Motor neuron (in vitro differentiated cells): ENCODE data around the gene CTNND2. TPM values are rescaled to one million over a fixed set of nuclear protein-coding genes. Genes with fewer than 3 reads are reported as not detected.

Experiments
- ATAC-seq, 8 experiments: fragments of 200-7000 bp; cut with Tn5 transposase; replicated peaks in 6 of 8; 2 replicates each; pipeline ENCODE4 v1.8.0; 2021; ENCODE audit warnings: mild to moderate bottlenecking in 8 of 8, moderate library complexity in 8 of 8
- H3K27ac ChIP-seq, 2 donors: fragments of 250-450 bp; sonication (Bioruptor Pico); 2 replicates each; pipeline ENCODE4 v1.9.0; 2021; ENCODE audit warnings: antibody characterized with exemption in 2 of 2, mild to moderate bottlenecking in 2 of 2, moderate library complexity in 1 of 2
- H3K4me1 ChIP-seq, 2 donors: fragments of 250-450 bp; sonication (Bioruptor Pico); replicated peaks in 1 of 2; 2 replicates each; pipeline ENCODE4 v1.6.1; 2021; ENCODE audit warnings: antibody characterized with exemption in 2 of 2, mild to moderate bottlenecking in 2 of 2, moderate library complexity in 1 of 2
- H3K4me3 ChIP-seq, 5 donors: fragments of 250-450 bp; sonication (Bioruptor Pico); 2 replicates each; pipeline ENCODE4 v1.9.0; 2021; ENCODE audit warnings: antibody characterized with exemption in 5 of 5, mild to moderate bottlenecking in 5 of 5, moderate library complexity in 4 of 5
- WGBS, 10 experiments: fragments of 450-650 bp; shearing (Covaris generic); methylation state at CpG; one replicate each; pipeline ENCODE4 v1.0.0; 2022; 5-methylcytosine and 5-hydroxymethylcytosine counted together
- in situ Hi-C, 9 experiments: fragments of 400-800 bp; cut with MboI; loops; one replicate each; pipeline ENCODE4 v1.15.0; 2021; ENCODE audit warnings: low sequenced_read_pairs in 9 of 9, low pct_unique_long_range_greater_than_20kb in 2 of 9; ENCODE audit not compliant: unreplicated experiment in 9 of 9
- total RNA-seq, 8 experiments: library from RNA; unstranded; fragments of 300-600 nt; gene quantifications; 2 replicates each; pipeline versions ENCODE4 v1.2.3 to v1.2.4, GENCODE V29; 2022

CTNND2 gene
- total RNA-seq, 8 experiments from 2014 or later = 0.51 to 49.9 (median 40.1) TPM

- in situ Hi-C loops = no loop called here
- 12 to 100% (median 92%) methylated on average over 2 to 4 of the region's 4 CpGs; no CpG with 5 or more reads in 3 of the 10 experiments for WGBS, 10 experiments
- peak in 1 of 8 experiments; percentile 39 for ATAC-seq
These were observed 422.2 kb downstream of the CTNND2 start for GRCh38 chr5:11482011-11482410.

GRCh38 chr5:11477786-11478185, 426.5 kb downstream of the CTNND2 start:
- WGBS, 10 experiments = 44 to 100% (median 76%) methylated on average over 1 to 3 of the region's 3 CpGs; no CpG with 5 or more reads in 2 of the 10 experiments
- in situ Hi-C loops = no loop called here
- no peak for ATAC-seq
- H3K4me3 ChIP-seq = no peak overlapping the region
- no peaks in the 10 kb centered on the region for H3K4me1 ChIP-seq
- H3K27ac ChIP-seq = no peak overlapping the region

More at GRCh38 chr5:11482011-11482410, 422.2 kb downstream of the CTNND2 start:
- Histone ChIP-seq H3K4me3 (no peak overlapping the region), H3K27ac (no peak overlapping the region), H3K4me1 (no peaks in the 10 kb centered on the region)

- no peak for ATAC-seq
- H3K4me3 ChIP-seq = no peak overlapping the region
- no peaks in the 10 kb centered on the region for H3K4me1 ChIP-seq
- no peak overlapping the region for H3K27ac ChIP-seq
- in situ Hi-C loops = no loop called here
- 24 to 75% (median 47%) methylated on average over 1 to 2 of the region's 2 CpGs; no CpG with 5 or more reads in 2 of the 10 experiments for WGBS, 10 experiments
These were observed 427.4 kb downstream of the CTNND2 start for GRCh38 chr5:11476866-11477265.

DNA sequence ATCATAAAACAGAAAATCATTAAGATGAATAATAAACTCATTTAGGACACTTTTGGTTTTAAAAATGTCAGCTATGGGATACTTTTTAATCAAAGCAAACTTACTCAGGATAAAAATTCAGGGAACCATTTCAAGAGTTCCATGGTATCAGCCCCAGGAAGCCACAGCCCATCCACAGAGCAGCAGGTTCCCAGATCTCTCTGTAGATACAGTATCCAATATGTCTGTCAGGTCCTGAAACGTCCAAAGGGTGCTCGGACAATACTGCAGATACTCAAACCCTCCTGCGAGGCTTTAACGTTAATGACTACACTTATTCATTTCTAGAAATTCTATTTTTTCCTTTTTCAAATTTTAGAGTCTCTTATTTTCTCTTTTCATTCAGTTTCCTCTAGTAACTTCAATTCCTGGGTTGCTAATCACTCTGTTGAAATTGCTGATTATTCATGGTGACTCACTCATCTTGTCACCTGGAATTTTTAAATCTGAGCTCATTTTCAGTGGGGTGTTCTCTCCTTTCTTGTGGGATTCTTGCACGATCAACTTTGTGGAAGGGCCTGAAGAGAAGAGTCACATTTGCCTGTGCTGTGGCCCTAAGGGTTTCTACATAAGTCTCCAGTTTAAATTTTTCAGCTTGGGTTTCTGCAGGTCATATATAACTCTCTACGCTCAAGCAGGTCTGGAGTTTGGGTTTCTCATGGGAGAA, 435.8 kb downstream of the CTNND2 start:
- Histone ChIP-seq H3K4me1 (no peaks in the 10 kb centered on the region), H3K4me3 (no peak overlapping the region), H3K27ac (no peak overlapping the region)
- ATAC-seq = peak in 1 of 8 experiments; percentile 16
- WGBS, 10 experiments = 28 to 100% (median 86%) methylated on average over 1 to 5 of the region's 6 CpGs
- in situ Hi-C loops = no loop called here

GRCh38 chr5:11467588-11467987, 436.7 kb downstream of the CTNND2 start:
- 0 to 100% (median 73%) methylated on average over 1 to 2 of the region's 2 CpGs; no CpG with 5 or more reads in 2 of the 10 experiments for WGBS, 10 experiments
- no peak for ATAC-seq
- Histone ChIP-seq H3K4me1 (no peaks in the 10 kb centered on the region), H3K4me3 (no peak overlapping the region), H3K27ac (no peak overlapping the region)
- in situ Hi-C loops = no loop called here

DNA sequence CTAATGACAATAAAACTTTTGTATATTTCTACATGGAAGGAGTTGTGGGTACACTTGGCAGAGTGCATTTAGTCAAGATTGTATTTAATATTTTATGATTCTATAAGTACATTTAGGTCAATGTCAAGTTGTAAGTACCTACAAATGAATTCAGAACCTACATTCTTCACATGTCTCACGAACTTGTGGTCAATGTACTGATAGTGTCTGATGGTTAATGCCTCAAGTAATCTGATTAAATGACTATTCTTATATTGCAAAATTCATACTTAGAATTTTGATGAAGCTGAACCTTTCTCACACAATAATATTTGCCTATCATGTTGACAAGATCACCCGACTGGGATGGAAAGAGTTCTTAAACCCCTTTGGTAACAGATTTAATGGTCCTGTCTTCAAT, 444.5 kb downstream of the CTNND2 start:
- H3K4me3 ChIP-seq = no peak overlapping the region
- WGBS, 10 experiments = 20 to 100% (median 85%) methylated on average over 1 to 2 of the region's 2 CpGs; no CpG with 5 or more reads in 2 of the 10 experiments
- ATAC-seq = no peak
- peaks cover 8 to 11% of the 10 kb centered on the region in 2 donors for H3K4me1 ChIP-seq
- H3K27ac ChIP-seq = no peak overlapping the region
- in situ Hi-C loops = no loop called here

- H3K4me1 ChIP-seq = peaks cover 8 to 11% of the 10 kb centered on the region in 2 donors
- ATAC-seq = no peak
- WGBS, 10 experiments = 39 to 100% (median 91%) methylated on average over 1 to 2 of the region's 2 CpGs; no CpG with 5 or more reads in 2 of the 10 experiments
- H3K4me3 ChIP-seq = no peak overlapping the region
- in situ Hi-C loops = no loop called here
- no peak overlapping the region for H3K27ac ChIP-seq
These were observed 448.7 kb downstream of the CTNND2 start for GRCh38 chr5:11455505-11455904.

DNA sequence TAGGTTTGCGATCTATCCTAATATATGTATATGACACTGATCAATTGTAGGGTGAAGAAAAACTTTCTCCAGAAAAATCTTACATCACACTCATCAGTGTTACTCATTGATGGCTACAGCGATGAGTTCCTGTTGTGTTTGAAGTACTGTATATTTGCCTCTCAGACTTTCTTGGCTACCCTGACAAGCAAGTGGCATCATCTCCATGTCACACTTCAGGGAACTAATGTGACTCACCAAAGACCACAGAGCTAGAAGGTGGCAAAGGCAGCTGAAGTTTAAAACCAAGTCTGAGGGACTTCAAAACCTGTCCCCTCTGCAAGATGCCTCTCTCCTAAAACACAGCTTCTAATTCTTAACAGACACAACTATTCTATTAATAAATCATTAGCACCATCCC, 451.4 kb downstream of the CTNND2 start:
- peak in 1 of 8 experiments; percentile 68 for ATAC-seq
- H3K27ac ChIP-seq = no peak overlapping the region
- no peak overlapping the region for H3K4me3 ChIP-seq
- peaks cover 8 to 11% of the 10 kb centered on the region in 2 donors for H3K4me1 ChIP-seq
- WGBS, 10 experiments = 0 to 100% (median 92%) methylated on average over 1 to 2 of the region's 2 CpGs; no CpG with 5 or more reads in 3 of the 10 experiments
- in situ Hi-C loops = no loop called here

GRCh38 chr5:11449966-11450365, 454.3 kb downstream of the CTNND2 start:
- Histone ChIP-seq H3K4me1 (no peaks in the 10 kb centered on the region), H3K4me3 (no peak overlapping the region), H3K27ac (no peak overlapping the region)
- ATAC-seq = no peak
- WGBS, 10 experiments = 0 to 100% (median 85%) methylated on average over 1 to 4 of the region's 4 CpGs; no CpG with 5 or more reads in 2 of the 10 experiments
- in situ Hi-C loops = no loop called here

GRCh38 chr5:11449217-11449616, 455.0 kb downstream of the CTNND2 start:
- Histone ChIP-seq H3K27ac (no peak overlapping the region), H3K4me1 (no peaks in the 10 kb centered on the region), H3K4me3 (no peak overlapping the region)
- in situ Hi-C loops = no loop called here
- WGBS, 10 experiments = 4 to 100% (median 73%) methylated on average over 1 to 4 of the region's 4 CpGs
- no peak for ATAC-seq

GRCh38 chr5:11443831-11444230, 460.4 kb downstream of the CTNND2 start:
- Histone ChIP-seq H3K4me3 (no peak overlapping the region), H3K4me1 (no peaks in the 10 kb centered on the region), H3K27ac (no peak overlapping the region)
- WGBS, 10 experiments = 0 to 53% (median 39%) methylated on average over 1 to 3 of the region's 3 CpGs; no CpG with 5 or more reads in 1 of the 10 experiments
- peak in 1 of 8 experiments; percentile 12 for ATAC-seq
- in situ Hi-C loops = no loop called here

DNA sequence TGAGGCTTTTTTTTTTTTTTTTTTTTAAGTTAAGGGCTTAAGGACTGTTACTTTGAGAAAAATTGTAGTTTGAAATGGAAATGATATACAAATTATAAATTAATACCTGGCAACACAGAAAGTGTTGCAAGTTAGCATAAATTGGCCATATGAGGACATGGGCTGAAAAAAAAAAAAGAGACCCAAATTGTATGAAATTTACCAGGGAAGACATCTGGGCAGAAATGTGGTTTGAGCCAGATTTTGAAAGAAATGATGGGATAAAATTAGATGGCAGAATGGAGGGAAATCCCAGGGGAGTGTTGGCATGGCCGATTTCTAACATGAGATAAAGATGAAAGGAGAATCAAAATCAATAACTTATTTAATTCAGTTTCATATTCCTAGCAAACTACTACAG, 472.1 kb downstream of the CTNND2 start:
- in situ Hi-C loops = no loop called here

GRCh38 chr5:11429254-11429653, 475.0 kb downstream of the CTNND2 start:
- ATAC-seq = peak in 4 of 8 experiments; percentile 33 to 77 (median 62)
- WGBS, 10 experiments = 0 to 80% (median 73%) methylated on average over 2 to 7 of the region's 7 CpGs; no CpG with 5 or more reads in 3 of the 10 experiments
- in situ Hi-C loops = no loop called here

More for the DNA sequence above, 472.1 kb downstream of the CTNND2 start:
- Histone ChIP-seq H3K27ac (no peak overlapping the region), H3K4me1 (peaks cover 11 to 14% of the 10 kb centered on the region in 2 donors), H3K4me3 (no peak overlapping the region)
- no peak for ATAC-seq
- WGBS, 10 experiments = 0 to 100% (median 82%) methylated on average over 1 of the region's 1 CpG; no CpG with 5 or more reads in 1 of the 10 experiments

More at GRCh38 chr5:11429254-11429653, 475.0 kb downstream of the CTNND2 start:
- H3K27ac ChIP-seq = no peak overlapping the region
- no peak overlapping the region for H3K4me3 ChIP-seq
- H3K4me1 ChIP-seq = peaks cover 11 to 14% of the 10 kb centered on the region in 2 donors
